ENCODE data around the gene CSPG4. TPM values are rescaled to one million over a fixed set of nuclear protein-coding genes. Genes with fewer than 3 reads are reported as not detected.
"Not testable (repeated sequence)": the region's sequence is repeated elsewhere in the genome, so short reads cannot be mapped to it uniquely, and the experiment has no call there.

The CSPG4 gene
- total RNA-seq, 4 donors from 2014 or later, result 11.2 to 60.9 (median 31.3) TPM

GRCh38 chr15:75745305-75745704 lies 32.7 kb upstream of the CSPG4 start:
- no peak for DNase-seq
- Histone ChIP-seq H3K9me3 (no peaks in the 10 kb centered on the region), H3K4me1 (no peaks in the 10 kb centered on the region), H3K27ac (no peak overlapping the region), H3K36me3 (no peaks in the 10 kb centered on the region), H3K27me3 (no peaks in the 10 kb centered on the region), H3K4me3 (no peak overlapping the region)
- TF ChIP-seq EP300 (IDR thresholded peaks at IDR 0.05; ENCODE audit: low read depth) (no peak), CTCF (IDR thresholded peaks at IDR 0.05) (no peak), POLR2AphosphoS5 (IDR thresholded peaks at IDR 0.05) (no peak), POLR2A (IDR thresholded peaks at IDR 0.05) (no peak)
- 79% methylated on average over 1 of the region's 1 CpG; no CpG with 5 or more reads in 1 of the 2 donors for WGBS, 2 donors (ENCODE audit: low coverage in 1 of 2)
- intact Hi-C loops (cut with DNase I; ENCODE audit: low total_unique reads), result no loop called here
- in situ Hi-C loops (cut with MboI; ENCODE audit: low pct_ligation_motif_present in 1 of 4, low pct_unique_long_range_greater_than_20kb in 1 of 4, low sequenced_read_pairs in 3 of 4), result no loop called here

GRCh38 chr15:75742346-75742745 lies 29.7 kb upstream of the CSPG4 start:
- H3K27me3 ChIP-seq; in situ Hi-C loops (cut with MboI; ENCODE audit: low pct_ligation_motif_present in 1 of 4, low pct_unique_long_range_greater_than_20kb in 1 of 4, low sequenced_read_pairs in 3 of 4); H3K27ac ChIP-seq; H3K9me3 ChIP-seq; intact Hi-C loops (cut with DNase I; ENCODE audit: low total_unique reads); DNase-seq; H3K36me3 ChIP-seq; H3K4me1 ChIP-seq; H3K4me3 ChIP-seq: not testable (repeated sequence)
- WGBS, 2 donors (ENCODE audit: low coverage in 1 of 2), result 91% methylated on average over 4 of the region's 4 CpGs; no CpG with 5 or more reads in 1 of the 2 donors

GRCh38 chr15:75739791-75740190 lies 27.1 kb upstream of the CSPG4 start:
- intact Hi-C loops (cut with DNase I; ENCODE audit: low total_unique reads), result loop anchor here (10.0 kb wide), 1 partner anchor 65 kb away; no protein-coding TSS in a partner anchor
- no peaks in the 10 kb centered on the region for H3K27me3 ChIP-seq
- peaks cover 0 to 12% (median 6%) of the 10 kb centered on the region in 4 donors for H3K4me1 ChIP-seq
- DNase-seq, result no peak
- H3K9me3 ChIP-seq, result no peaks in the 10 kb centered on the region
- H3K27ac ChIP-seq, result no peak overlapping the region
- H3K36me3 ChIP-seq, result no peaks in the 10 kb centered on the region
- in situ Hi-C loops (cut with MboI; ENCODE audit: low pct_ligation_motif_present in 1 of 4, low pct_unique_long_range_greater_than_20kb in 1 of 4, low sequenced_read_pairs in 3 of 4), result loop anchor here in 1 of 4 donors (10.0 kb wide), 1 partner anchor 55 kb away; no protein-coding TSS in a partner anchor
- TF ChIP-seq POLR2A (IDR thresholded peaks at IDR 0.05), result no peak
- TF ChIP-seq POLR2AphosphoS5 (IDR thresholded peaks at IDR 0.05), result no peak
- no peak for TF ChIP-seq CTCF (IDR thresholded peaks at IDR 0.05)
- no peak for TF ChIP-seq EP300 (IDR thresholded peaks at IDR 0.05; ENCODE audit: low read depth)
- WGBS, 2 donors (ENCODE audit: low coverage in 1 of 2), result 96% methylated on average over 5 of the region's 5 CpGs; no CpG with 5 or more reads in 1 of the 2 donors
- H3K4me3 ChIP-seq, result no peak overlapping the region

GRCh38 chr15:75738647-75739325 lies 26.1 kb upstream of the CSPG4 start:
- peak; percentile 97 for DNase-seq
- Histone ChIP-seq H3K27me3 (no peaks in the 10 kb centered on the region), H3K4me3 (peak overlapping the region; percentile 63 to 96 (median 64)), H3K9me3 (no peaks in the 10 kb centered on the region), H3K27ac (peak overlapping the region; percentile 66 to 84 (median 77)), H3K36me3 (no peaks in the 10 kb centered on the region), H3K4me1 (peaks cover 0 to 12% (median 8%) of the 10 kb centered on the region in 4 donors)
- TF ChIP-seq EP300 (IDR thresholded peaks at IDR 0.05; ENCODE audit: low read depth), result no peak
- peak in 1 of 3 donors; percentile 17 for TF ChIP-seq POLR2AphosphoS5 (IDR thresholded peaks at IDR 0.05)
- 20% methylated on average over 29 of the region's 54 CpGs; no CpG with 5 or more reads in 1 of the 2 donors for WGBS, 2 donors (ENCODE audit: low coverage in 1 of 2)
- intact Hi-C loops (cut with DNase I; ENCODE audit: low total_unique reads) (loop anchor here (10.0 kb wide), 1 partner anchor 66 kb away; no protein-coding TSS in a partner anchor), in situ Hi-C loops (cut with MboI; ENCODE audit: low pct_ligation_motif_present in 1 of 4, low pct_unique_long_range_greater_than_20kb in 1 of 4, low sequenced_read_pairs in 3 of 4) (loop anchor here in 1 of 4 donors (10.0 kb wide), 1 partner anchor 56 kb away; no protein-coding TSS in a partner anchor)

- Histone ChIP-seq H3K36me3 (no peaks in the 10 kb centered on the region), H3K4me3 (peak overlapping the region; percentile 63 to 96 (median 64)), H3K27ac (peak overlapping the region; percentile 66 to 84 (median 77)), H3K4me1 (peaks cover 0 to 12% (median 8%) of the 10 kb centered on the region in 4 donors), H3K9me3 (no peaks in the 10 kb centered on the region), H3K27me3 (no peaks in the 10 kb centered on the region)
- intact Hi-C loops (cut with DNase I; ENCODE audit: low total_unique reads), result loop anchor here (10.0 kb wide), 1 partner anchor 67 kb away; no protein-coding TSS in a partner anchor
- 3 to 7% methylated on average over 4 to 36 of the region's 47 CpGs for WGBS, 2 donors (ENCODE audit: low coverage in 1 of 2)
- in situ Hi-C loops (cut with MboI; ENCODE audit: low pct_ligation_motif_present in 1 of 4, low pct_unique_long_range_greater_than_20kb in 1 of 4, low sequenced_read_pairs in 3 of 4), result loop anchor here in 1 of 4 donors (10.0 kb wide), 1 partner anchor 57 kb away; no protein-coding TSS in a partner anchor
- TF ChIP-seq POLR2AphosphoS5 (IDR thresholded peaks at IDR 0.05) (peak in 1 of 3 donors; percentile 69), CTCF (IDR thresholded peaks at IDR 0.05) (no peak), EP300 (IDR thresholded peaks at IDR 0.05; ENCODE audit: low read depth) (no peak), POLR2A (IDR thresholded peaks at IDR 0.05) (peak; percentile 65)
- DNase-seq, result no peak
Observed at GRCh38 chr15:75738014-75738646, 25.5 kb upstream of the CSPG4 start.

GRCh38 chr15:75737116-75738013 lies 24.7 kb upstream of the CSPG4 start:
- H3K36me3 ChIP-seq, H3K27me3 ChIP-seq, H3K9me3 ChIP-seq, DNase-seq: not testable (repeated sequence)
- Histone ChIP-seq H3K27ac (peak overlapping the region; percentile 66 to 84 (median 77)), H3K4me1 (peaks cover 0 to 15% (median 8%) of the 10 kb centered on the region in 4 donors), H3K4me3 (peak overlapping the region; percentile 63 to 96 (median 64))
- 76 to 78% methylated on average over 3 to 14 of the region's 14 CpGs for WGBS, 2 donors (ENCODE audit: low coverage in 1 of 2)
- in situ Hi-C loops (cut with MboI; ENCODE audit: low pct_ligation_motif_present in 1 of 4, low pct_unique_long_range_greater_than_20kb in 1 of 4, low sequenced_read_pairs in 3 of 4) (loop anchor here in 1 of 4 donors (10.0 kb wide), 1 partner anchor 57 kb away; no protein-coding TSS in a partner anchor), intact Hi-C loops (cut with DNase I; ENCODE audit: low total_unique reads) (loop anchor here (10.0 kb wide), 1 partner anchor 67 kb away; no protein-coding TSS in a partner anchor)
